Right atrium auricular region (tissue), 2 donors: ENCODE results near the gene PTPRD. TPM values are rescaled to one million over a fixed set of nuclear protein-coding genes. Genes with fewer than 3 reads are reported as not detected.

Source experiments
- DNase-seq: peaks from one replicate; pipeline ENCODE4 v3.0.0-alpha.2; 2019; ENCODE audit warnings: low spot score
- H3K27ac ChIP-seq, 2 donors: fragments of 200-600 bp; sonication (generic); 1 replicate in 1 of 2; 2 replicates in 1 of 2; pipeline ENCODE4 v1.5.1; 2016 to 2019
- H3K27me3 ChIP-seq, 2 donors: fragments of 200-600 bp; sonication (generic); one replicate each; pipeline versions ENCODE4 v1.5.1 to v1.6.0; 2017 to 2019
- H3K36me3 ChIP-seq: fragments of 200-600 bp; sonication (generic); one replicate; pipeline ENCODE4 v1.5.1; 2016
- H3K4me1 ChIP-seq, 2 donors: fragments of 200-600 bp; sonication (generic); one replicate each; pipeline versions ENCODE4 v1.5.1 to v1.6.0; 2017 to 2019
- H3K4me3 ChIP-seq, 2 donors: fragments of 200-600 bp; sonication (generic); 1 replicate in 1 of 2; 2 replicates in 1 of 2; pipeline ENCODE4 v1.5.1; 2017 to 2019; ENCODE audit warnings: mild to moderate bottlenecking in 1 of 2, moderate library complexity in 1 of 2
- H3K9me3 ChIP-seq, 2 donors: fragments of 200-600 bp; sonication (generic); one replicate each; pipeline ENCODE4 v1.5.1; 2019
- CTCF ChIP-seq, 2 donors: fragments of 200-600 bp; sonication (generic); IDR thresholded peaks; one replicate each; pipeline ENCODE4 v1.5.1; 2019; ENCODE audit warnings: antibody characterized with exemption in 2 of 2
- total RNA-seq, 2 donors: library from RNA; depleted of rRNA; stranded (reverse); fragments of >200 nt; gene quantifications; one replicate each; pipeline ENCODE4 v1.1.0, GENCODE V29; 2016

The PTPRD gene
- total RNA-seq, 2 donors from 2014 or later, result 5.5 to 6.6 TPM

DNA sequence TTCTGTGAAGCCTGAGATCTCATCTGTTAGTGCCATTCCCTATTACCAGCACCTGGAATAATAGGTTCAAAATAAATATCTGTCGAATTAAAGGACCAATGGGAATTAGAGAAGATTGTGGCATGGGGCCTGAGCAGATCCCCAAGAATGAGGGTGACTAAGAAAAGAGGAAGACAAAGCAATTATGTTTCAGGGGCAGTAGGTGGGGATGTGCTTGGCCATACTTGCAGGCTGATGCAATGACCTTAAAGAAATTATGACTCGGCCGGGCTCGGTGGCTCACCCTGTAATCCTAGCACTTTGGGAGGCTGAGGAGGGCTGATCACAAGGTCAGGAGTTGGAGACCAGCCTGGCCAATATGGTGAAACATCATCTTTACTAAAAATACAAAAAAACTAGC lies 562.8 kb downstream of the PTPRD start:
- DNase-seq, result no peak
- H3K27ac ChIP-seq, result no peak overlapping the region

GRCh38 chr9:10048994-10049393 lies 563.8 kb downstream of the PTPRD start:
- H3K4me1 ChIP-seq, result no peaks in the 10 kb centered on the region
- H3K27me3 ChIP-seq, result no peaks in the 10 kb centered on the region
- no peak overlapping the region for H3K27ac ChIP-seq
- H3K4me3 ChIP-seq, result no peak overlapping the region
- no peak for DNase-seq
- no peak for TF ChIP-seq CTCF (IDR thresholded peaks at IDR 0.05)
- no peaks in the 10 kb centered on the region for H3K9me3 ChIP-seq
- H3K36me3 ChIP-seq, result no peaks in the 10 kb centered on the region

More for the DNA sequence above, 562.8 kb downstream of the PTPRD start:
- Histone ChIP-seq H3K27me3 (no peaks in the 10 kb centered on the region), H3K36me3 (no peaks in the 10 kb centered on the region), H3K9me3 (no peaks in the 10 kb centered on the region), H3K4me3 (no peak overlapping the region), H3K4me1 (no peaks in the 10 kb centered on the region)
- TF ChIP-seq CTCF (IDR thresholded peaks at IDR 0.05), result no peak

DNA sequence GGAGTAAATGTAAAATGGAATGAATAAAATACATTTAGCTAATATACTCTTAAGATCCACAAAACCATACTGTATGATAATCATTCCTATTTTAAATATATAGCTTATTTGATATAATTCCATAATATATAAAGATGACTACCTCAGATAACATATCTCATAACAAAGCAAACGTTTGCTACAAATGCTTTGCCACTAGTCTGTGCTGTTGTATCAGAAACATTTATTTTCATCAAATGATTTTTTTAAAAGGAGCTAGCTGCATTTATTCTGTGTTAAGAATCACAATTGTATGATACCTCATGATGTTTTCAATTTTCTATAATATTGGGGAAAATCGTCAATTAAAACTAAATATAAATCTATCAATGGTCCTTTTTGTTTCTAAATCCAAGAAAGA lies 567.2 kb downstream of the PTPRD start:
- peak in 1 of 2 donors; percentile 48 for TF ChIP-seq CTCF (IDR thresholded peaks at IDR 0.05)
- no peak overlapping the region for H3K4me3 ChIP-seq
- H3K4me1 ChIP-seq, result no peaks in the 10 kb centered on the region
- H3K36me3 ChIP-seq, result no peaks in the 10 kb centered on the region
- H3K27ac ChIP-seq, result no peak overlapping the region
- H3K27me3 ChIP-seq, result no peaks in the 10 kb centered on the region
- no peaks in the 10 kb centered on the region for H3K9me3 ChIP-seq
- no peak for DNase-seq

- no peaks in the 10 kb centered on the region for H3K4me1 ChIP-seq
- no peaks in the 10 kb centered on the region for H3K36me3 ChIP-seq
- H3K27me3 ChIP-seq, result no peaks in the 10 kb centered on the region
- no peaks in the 10 kb centered on the region for H3K9me3 ChIP-seq
- TF ChIP-seq CTCF (IDR thresholded peaks at IDR 0.05), result no peak
- no peak for DNase-seq
- no peak overlapping the region for H3K4me3 ChIP-seq
- no peak overlapping the region for H3K27ac ChIP-seq
Measured at GRCh38 chr9:10041726-10042229, 571.0 kb downstream of the PTPRD start.

DNA sequence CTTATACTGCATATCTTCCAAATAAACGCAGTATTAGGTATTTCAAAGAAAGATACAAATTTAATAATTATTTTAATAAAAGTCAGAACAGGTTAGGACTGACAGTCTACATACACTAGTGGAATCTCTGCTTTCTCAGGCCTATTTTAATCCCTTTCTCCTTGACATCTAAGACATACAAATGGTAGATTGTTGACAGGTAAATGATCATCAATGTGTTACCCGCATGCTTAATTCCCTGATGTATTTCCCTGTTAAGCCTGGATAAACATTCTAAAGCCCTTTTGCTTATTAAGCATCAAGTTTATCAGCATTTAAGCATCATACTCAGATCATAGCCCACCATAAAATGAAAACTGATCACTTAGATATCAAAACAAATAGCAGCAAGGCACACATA lies 576.7 kb downstream of the PTPRD start:
- no peaks in the 10 kb centered on the region for H3K9me3 ChIP-seq
- H3K36me3 ChIP-seq, result no peaks in the 10 kb centered on the region
- no peak overlapping the region for H3K27ac ChIP-seq
- DNase-seq, result no peak
- no peak overlapping the region for H3K4me3 ChIP-seq
- no peaks in the 10 kb centered on the region for H3K4me1 ChIP-seq
- TF ChIP-seq CTCF (IDR thresholded peaks at IDR 0.05), result no peak
- H3K27me3 ChIP-seq, result no peaks in the 10 kb centered on the region

- Histone ChIP-seq H3K27me3 (no peaks in the 10 kb centered on the region), H3K36me3 (no peaks in the 10 kb centered on the region), H3K27ac (no peak overlapping the region), H3K9me3 (no peaks in the 10 kb centered on the region), H3K4me3 (no peak overlapping the region), H3K4me1 (no peaks in the 10 kb centered on the region)
- TF ChIP-seq CTCF (IDR thresholded peaks at IDR 0.05), result no peak
- no peak for DNase-seq
Measured at GRCh38 chr9:10032166-10032565, 580.6 kb downstream of the PTPRD start.
